Activated CD4-positive, alpha-beta T cell treated with anti-CD3 and anti-CD28 coated beads, Interleukin-2, amount 10 ng/mL, durations not matched to agents 7 days and 5 days (primary cell): ENCODE measurements around the gene GPBP1. TPM values are rescaled to one million over a fixed set of nuclear protein-coding genes. Genes with fewer than 3 reads are reported as not detected.
"Not testable (repeated sequence)": the region's sequence is repeated elsewhere in the genome, so short reads cannot be mapped to it uniquely, and the experiment has no call there.

Experiments
- CTCF ChIA-PET: fragments of 350-600 bp; sonication (Branson Sonifier 250); formaldehyde crosslinking; loops from one replicate; lab custom pipeline; 2021; ENCODE audit warnings: antibody characterized with exemption; lab: Charles Lee
- POLR2A ChIA-PET: fragments of 350-600 bp; sonication (Branson Sonifier 250); formaldehyde crosslinking; loops from one replicate; lab custom pipeline; 2021; ENCODE audit warnings: antibody characterized with exemption; lab: Charles Lee
- DNase-seq: peaks from one replicate; pipeline ENCODE4 v3.0.0-alpha.2; 2020
- H3K27ac Mint-ChIP-seq: one replicate; pipeline ENCODE4 v1.8.0; 2021; ENCODE audit warnings: mild to moderate bottlenecking, moderate library complexity, mixed read lengths
- H3K27me3 Mint-ChIP-seq: one replicate; pipeline ENCODE4 v1.8.0; 2021; ENCODE audit warnings: mixed read lengths
- H3K36me3 Mint-ChIP-seq: one replicate; pipeline ENCODE4 v1.8.0; 2021; ENCODE audit warnings: low read depth, mixed read lengths
- H3K4me1 Mint-ChIP-seq: one replicate; pipeline ENCODE4 v1.8.0; 2021; ENCODE audit warnings: mixed read lengths
- H3K4me3 Mint-ChIP-seq: one replicate; pipeline ENCODE4 v1.8.0; 2021; ENCODE audit warnings: mild to moderate bottlenecking, moderate library complexity, mixed read lengths
- H3K9me3 Mint-ChIP-seq: one replicate; pipeline ENCODE4 v1.8.0; 2021; ENCODE audit warnings: mixed read lengths
- total RNA-seq, 2 experiments: library from RNA; stranded (reverse); gene quantifications; one replicate each; pipeline ENCODE4 v1.2.3, GENCODE V29; 2021

The GPBP1 gene
- total RNA-seq, 2 experiments from 2014 or later = 86.4 to 104 TPM

- H3K27me3 Mint-ChIP-seq = no peaks in the 10 kb centered on the region
- H3K36me3 Mint-ChIP-seq = peaks cover 74% of the 10 kb centered on the region
- H3K27ac Mint-ChIP-seq = peak overlapping the region; percentile 85
- ChIA-PET CTCF (interaction anchor here (0.8 to 1.1 kb wide), 2 partner anchors 9 to 36 kb away, joined by 3 read pairs; no protein-coding TSS in a partner anchor), POLR2A (no interaction called here)
- H3K9me3 Mint-ChIP-seq = no peaks in the 10 kb centered on the region
- peak overlapping the region; percentile 99 for H3K4me3 Mint-ChIP-seq
- peaks cover 54% of the 10 kb centered on the region for H3K4me1 Mint-ChIP-seq
- DNase-seq = no peak
Measured at GRCh38 chr5:57179262-57180200, 5.7 kb downstream of the GPBP1 start.

GRCh38 chr5:57181154-57181553, 7.3 kb downstream of the GPBP1 start:
- H3K36me3 Mint-ChIP-seq = peaks cover 70% of the 10 kb centered on the region
- H3K4me3 Mint-ChIP-seq = peak overlapping the region; percentile 99
- no peaks in the 10 kb centered on the region for H3K27me3 Mint-ChIP-seq
- peak; percentile 30 for DNase-seq
- H3K9me3 Mint-ChIP-seq = no peaks in the 10 kb centered on the region
- H3K4me1 Mint-ChIP-seq = peaks cover 66% of the 10 kb centered on the region
- CTCF ChIA-PET = interaction anchor here (0.7 kb wide), 1 partner anchor 885 kb away, joined by 3 read pairs; no protein-coding TSS in a partner anchor
- H3K27ac Mint-ChIP-seq = peak overlapping the region; percentile 75
- POLR2A ChIA-PET = no interaction called here

- Mint-ChIP-seq H3K4me3 (no peak overlapping the region), H3K36me3 (peaks cover 61% of the 10 kb centered on the region), H3K27ac (no peak overlapping the region), H3K9me3 (no peaks in the 10 kb centered on the region), H3K27me3 (no peaks in the 10 kb centered on the region), H3K4me1 (peaks cover 79% of the 10 kb centered on the region)
- ChIA-PET POLR2A (no interaction called here), CTCF (no interaction called here)
- DNase-seq = no peak
Measured at GRCh38 chr5:57184322-57184721, 10.5 kb downstream of the GPBP1 start.

GRCh38 chr5:57185313-57185712, 11.5 kb downstream of the GPBP1 start:
- CTCF ChIA-PET = interaction anchor here (1.2 kb wide), 1 partner anchor 39 kb away, joined by 3 read pairs; no protein-coding TSS in a partner anchor
- DNase-seq = no peak
- peaks cover 78% of the 10 kb centered on the region for H3K4me1 Mint-ChIP-seq
- H3K4me3 Mint-ChIP-seq = no peak overlapping the region
- peak overlapping the region; percentile 50 for H3K27ac Mint-ChIP-seq
- H3K36me3 Mint-ChIP-seq = peaks cover 54% of the 10 kb centered on the region
- POLR2A ChIA-PET = no interaction called here
- H3K27me3 Mint-ChIP-seq = no peaks in the 10 kb centered on the region
- H3K9me3 Mint-ChIP-seq = no peaks in the 10 kb centered on the region

- Mint-ChIP-seq H3K4me3 (no peak overlapping the region), H3K4me1 (peaks cover 73% of the 10 kb centered on the region), H3K36me3 (peaks cover 47% of the 10 kb centered on the region), H3K27ac (no peak overlapping the region), H3K27me3 (no peaks in the 10 kb centered on the region), H3K9me3 (no peaks in the 10 kb centered on the region)
- CTCF ChIA-PET = interaction anchor here (0.7 to 1.2 kb wide), 2 partner anchors 38 to 236 kb away, joined by 3 to 5 read pairs; no protein-coding TSS in a partner anchor
- POLR2A ChIA-PET = no interaction called here
- DNase-seq = no peak
Measured at GRCh38 chr5:57186194-57186593, 12.3 kb downstream of the GPBP1 start.

- H3K4me3 Mint-ChIP-seq, H3K27me3 Mint-ChIP-seq, H3K9me3 Mint-ChIP-seq: not testable (repeated sequence)
- POLR2A ChIA-PET = interaction anchor here (0.5 to 0.7 kb wide), 2 partner anchors 239 to 452 kb away, joined by 3 to 5 read pairs; no protein-coding TSS in a partner anchor
- Mint-ChIP-seq H3K36me3 (peaks cover 49% of the 10 kb centered on the region), H3K4me1 (peaks cover 80% of the 10 kb centered on the region), H3K27ac (peak overlapping the region; percentile 73)
- DNase-seq = peak; percentile 45
- CTCF ChIA-PET = interaction anchor here (0.7 to 1.4 kb wide), 5 partner anchors 9 to 264 kb away, joined by 3 to 5 read pairs (median 4); no protein-coding TSS in a partner anchor
Measured at GRCh38 chr5:57187977-57188376, 14.1 kb downstream of the GPBP1 start.

- ChIA-PET CTCF (no interaction called here), POLR2A (no interaction called here)
- Mint-ChIP-seq H3K9me3 (no peaks in the 10 kb centered on the region), H3K27me3 (no peaks in the 10 kb centered on the region), H3K27ac (no peak overlapping the region), H3K4me3 (no peak overlapping the region), H3K4me1 (peaks cover 87% of the 10 kb centered on the region), H3K36me3 (peaks cover 48% of the 10 kb centered on the region)
- no peak for DNase-seq
Measured at GRCh38 chr5:57189515-57189914, 15.7 kb downstream of the GPBP1 start.

GRCh38 chr5:57190593-57190992, 16.7 kb downstream of the GPBP1 start:
- CTCF ChIA-PET = interaction anchor here (0.9 to 1.2 kb wide), 4 partner anchors 12 to 292 kb away, joined by 3 to 5 read pairs (median 4); no protein-coding TSS in a partner anchor

GRCh38 chr5:57191163-57191562, 17.3 kb downstream of the GPBP1 start:
- no peak overlapping the region for H3K4me3 Mint-ChIP-seq
- peaks cover 84% of the 10 kb centered on the region for H3K4me1 Mint-ChIP-seq
- CTCF ChIA-PET = interaction anchor here (1.0 to 2.2 kb wide), 3 partner anchors 12 to 292 kb away, joined by 3 to 5 read pairs (median 5); no protein-coding TSS in a partner anchor
- no peaks in the 10 kb centered on the region for H3K27me3 Mint-ChIP-seq
- no peaks in the 10 kb centered on the region for H3K9me3 Mint-ChIP-seq
- H3K27ac Mint-ChIP-seq = no peak overlapping the region
- H3K36me3 Mint-ChIP-seq = peaks cover 48% of the 10 kb centered on the region
- POLR2A ChIA-PET = no interaction called here
- DNase-seq = no peak

More at GRCh38 chr5:57190593-57190992, 16.7 kb downstream of the GPBP1 start:
- POLR2A ChIA-PET = no interaction called here
- H3K27me3 Mint-ChIP-seq = no peaks in the 10 kb centered on the region
- H3K4me1 Mint-ChIP-seq = peaks cover 87% of the 10 kb centered on the region
- H3K36me3 Mint-ChIP-seq = peaks cover 50% of the 10 kb centered on the region
- H3K9me3 Mint-ChIP-seq = no peaks in the 10 kb centered on the region
- no peak overlapping the region for H3K27ac Mint-ChIP-seq
- DNase-seq = no peak
- H3K4me3 Mint-ChIP-seq = no peak overlapping the region

- POLR2A ChIA-PET = no interaction called here
- no peaks in the 10 kb centered on the region for H3K27me3 Mint-ChIP-seq
- peak overlapping the region; percentile 57 for H3K27ac Mint-ChIP-seq
- H3K4me3 Mint-ChIP-seq = no peak overlapping the region
- DNase-seq = no peak
- H3K9me3 Mint-ChIP-seq = no peaks in the 10 kb centered on the region
- H3K4me1 Mint-ChIP-seq = peaks cover 78% of the 10 kb centered on the region
- H3K36me3 Mint-ChIP-seq = peaks cover 42% of the 10 kb centered on the region
- CTCF ChIA-PET = interaction anchor here (0.8 to 2.2 kb wide), 3 partner anchors 10 to 49 kb away, joined by 3 to 5 read pairs (median 5); no protein-coding TSS in a partner anchor
Measured at GRCh38 chr5:57191986-57192385, 18.1 kb downstream of the GPBP1 start.

- H3K27me3 Mint-ChIP-seq, DNase-seq, POLR2A ChIA-PET, H3K27ac Mint-ChIP-seq, H3K9me3 Mint-ChIP-seq: not testable (repeated sequence)
- CTCF ChIA-PET = interaction anchor here (0.6 to 2.2 kb wide), 3 partner anchors 10 to 295 kb away, joined by 3 to 5 read pairs (median 3); no protein-coding TSS in a partner anchor
- peaks cover 37% of the 10 kb centered on the region for H3K36me3 Mint-ChIP-seq
- peaks cover 76% of the 10 kb centered on the region for H3K4me1 Mint-ChIP-seq
- H3K4me3 Mint-ChIP-seq = peak overlapping the region; percentile 13
Measured at GRCh38 chr5:57192832-57193231, 19.0 kb downstream of the GPBP1 start.

GRCh38 chr5:57193757-57194413, 20.0 kb downstream of the GPBP1 start:
- Mint-ChIP-seq H3K4me3 (peak overlapping the region; percentile 38), H3K27me3 (no peaks in the 10 kb centered on the region), H3K36me3 (peaks cover 32% of the 10 kb centered on the region), H3K4me1 (peaks cover 72% of the 10 kb centered on the region), H3K27ac (peak overlapping the region; percentile 87), H3K9me3 (no peaks in the 10 kb centered on the region)
- no peak for DNase-seq
- CTCF ChIA-PET = no interaction called here
- POLR2A ChIA-PET = no interaction called here
